Fibroblast of villous mesenchyme (primary cell): ENCODE data around the gene ANKRD28. TPM values are rescaled to one million over a fixed set of nuclear protein-coding genes. Genes with fewer than 3 reads are reported as not detected.

Experiments
- DNase-seq: peaks from one replicate; pipeline ENCODE4 v3.0.0-alpha.2; 2010; ENCODE audit warnings: low read depth
- H3K4me3 ChIP-seq: 2 replicates; pipeline ENCODE4 v1.5.1; 2011; ENCODE audit warnings: low read depth, mild to moderate bottlenecking, low read length
- CTCF ChIP-seq: IDR thresholded peaks from 2 replicates; pipeline ENCODE4 v1.5.1; 2012; ENCODE audit warnings: low read depth, mild to moderate bottlenecking, low read length; ENCODE audit not compliant: insufficient read depth
- total RNA-seq: library from RNA; depleted of rRNA; stranded (reverse); fragments of >200 nt; gene quantifications from 2 replicates; pipeline ENCODE4 v1.2.3, GENCODE V29; 2012

ANKRD28 gene
- total RNA-seq, 1 donor = 372 TPM

GRCh38 chr3:15635121-15635661 lies 162.6 kb downstream of the ANKRD28 start:
- peak; percentile 99 for DNase-seq
- TF ChIP-seq CTCF = no peak
- no peak overlapping the region for H3K4me3 ChIP-seq

- H3K4me3 ChIP-seq = no peak overlapping the region
- DNase-seq = no peak
- no peak for TF ChIP-seq CTCF
Observed at GRCh38 chr3:15634671-15635070, 163.1 kb downstream of the ANKRD28 start.

GRCh38 chr3:15633766-15634598 lies 163.8 kb downstream of the ANKRD28 start:
- DNase-seq = peak; percentile 61
- no peak for TF ChIP-seq CTCF
- no peak overlapping the region for H3K4me3 ChIP-seq

GRCh38 chr3:15633159-15633558 lies 164.6 kb downstream of the ANKRD28 start:
- TF ChIP-seq CTCF = no peak
- DNase-seq = no peak
- no peak overlapping the region for H3K4me3 ChIP-seq

- TF ChIP-seq CTCF = no peak
- H3K4me3 ChIP-seq = no peak overlapping the region
- no peak for DNase-seq
Observed at GRCh38 chr3:15632212-15632580, 165.6 kb downstream of the ANKRD28 start.

GRCh38 chr3:15631426-15632211 lies 166.2 kb downstream of the ANKRD28 start:
- no peak for TF ChIP-seq CTCF
- no peak overlapping the region for H3K4me3 ChIP-seq
- no peak for DNase-seq
